ENCODE data around the gene PIGN.
"Not testable (repeated sequence)": the region's sequence is repeated elsewhere in the genome, so short reads cannot be mapped to it uniquely, and the experiment has no call there.

The PIGN gene

DNA sequence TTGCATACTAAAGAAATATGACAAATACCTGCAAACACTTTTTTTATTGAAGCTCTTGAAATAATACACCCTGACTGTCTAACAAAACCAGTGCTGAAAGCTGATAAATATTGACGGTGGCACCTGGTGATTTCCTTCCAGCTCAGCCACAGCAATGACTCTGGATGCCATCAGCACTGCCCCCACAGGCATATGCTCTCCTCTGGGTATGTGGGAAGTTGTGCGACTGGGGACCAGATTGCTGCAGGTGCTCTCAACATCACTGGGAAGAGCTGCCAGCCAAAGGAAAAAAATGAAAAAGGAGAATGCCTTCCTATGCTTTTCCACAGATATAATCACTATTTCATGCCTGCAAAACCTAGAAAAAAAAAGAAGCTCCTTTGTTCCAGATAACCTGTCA lies 141.5 kb downstream of the PIGN start:
- DNase-seq (ENCODE audit: low spot score): no peak
- H3K9me3 Mint-ChIP-seq: peaks cover 13% of the 10 kb centered on the region
- no peaks in the 10 kb centered on the region for H3K4me1 Mint-ChIP-seq (ENCODE audit: low read depth)
- H3K36me3 Mint-ChIP-seq (ENCODE audit: low read depth): peaks cover 6% of the 10 kb centered on the region
- H3K4me3 Mint-ChIP-seq: no peak overlapping the region
- H3K27me3 Mint-ChIP-seq (ENCODE audit: low read depth): no peaks in the 10 kb centered on the region
- H3K27ac Mint-ChIP-seq: no peak overlapping the region

DNA sequence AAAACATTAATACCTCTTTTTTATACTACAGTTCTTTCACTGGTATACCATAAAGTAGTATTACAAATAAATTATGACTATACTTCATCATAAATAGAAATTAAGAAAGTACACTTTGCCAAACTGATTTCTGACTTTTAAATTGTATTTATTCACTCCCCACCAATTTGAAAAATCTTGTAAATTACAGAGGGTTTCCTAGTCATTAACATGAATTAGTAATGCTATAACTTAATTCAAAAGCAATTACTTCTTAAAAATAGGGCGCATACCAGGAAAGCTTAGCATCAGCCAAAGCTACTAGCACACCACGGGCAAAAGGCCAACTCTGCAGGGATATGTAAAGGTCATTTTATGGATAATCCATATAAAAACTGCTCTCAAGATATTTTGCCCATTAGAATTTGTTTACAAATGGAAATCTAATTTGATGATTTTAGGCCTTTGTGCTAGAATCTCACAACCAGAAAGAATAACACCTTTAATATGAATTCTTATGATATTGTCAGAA lies 142.3 kb downstream of the PIGN start:
- Mint-ChIP-seq H3K27ac (no peak overlapping the region), H3K27me3 (ENCODE audit: low read depth) (no peaks in the 10 kb centered on the region), H3K4me3 (no peak overlapping the region), H3K9me3 (peaks cover 13% of the 10 kb centered on the region), H3K36me3 (ENCODE audit: low read depth) (peaks cover 6% of the 10 kb centered on the region), H3K4me1 (ENCODE audit: low read depth) (no peaks in the 10 kb centered on the region)
- no peak for DNase-seq (ENCODE audit: low spot score)

DNA sequence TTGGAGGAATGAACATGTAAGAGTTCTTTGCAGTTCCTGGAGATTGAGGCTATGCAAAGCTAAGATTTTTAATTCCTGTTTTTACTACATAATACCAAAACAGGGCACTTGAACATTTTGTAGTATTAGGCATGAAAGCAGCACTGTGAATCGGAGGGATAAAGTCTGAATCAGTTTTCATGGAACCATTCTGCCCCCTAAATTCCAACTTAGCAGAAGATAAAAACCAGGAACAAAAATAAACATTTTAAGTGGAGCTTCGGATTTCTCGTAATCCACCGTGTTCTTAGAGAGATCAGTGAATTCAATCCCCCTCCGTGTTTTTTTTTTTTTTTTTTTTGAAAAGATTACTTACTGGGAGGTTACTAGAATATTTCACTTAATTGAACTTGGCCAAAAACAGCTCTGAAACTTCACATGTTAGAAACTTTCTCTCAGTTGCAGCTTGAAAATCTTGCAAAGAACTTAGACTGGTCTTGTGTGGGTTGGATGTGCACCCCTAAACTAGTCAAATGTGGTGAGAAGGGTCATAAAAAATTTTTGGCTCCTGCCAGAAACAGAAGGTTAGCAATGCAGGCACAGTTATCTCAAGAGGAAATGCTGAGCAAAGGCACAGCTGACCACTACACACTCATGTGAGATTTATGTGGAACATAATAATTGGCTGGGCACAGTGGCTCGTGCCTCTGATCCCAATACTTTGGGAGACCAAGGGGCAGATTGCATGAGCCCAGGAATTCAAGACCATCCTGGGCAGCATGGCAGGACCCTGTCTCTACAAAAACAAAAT lies 148.7 kb downstream of the PIGN start:
- DNase-seq (ENCODE audit: low spot score): no peak
- no peak overlapping the region for H3K27ac Mint-ChIP-seq
- peaks cover 17% of the 10 kb centered on the region for H3K4me1 Mint-ChIP-seq (ENCODE audit: low read depth)
- H3K4me3 Mint-ChIP-seq: no peak overlapping the region
- no peaks in the 10 kb centered on the region for H3K36me3 Mint-ChIP-seq (ENCODE audit: low read depth)
- peaks cover 5% of the 10 kb centered on the region for H3K27me3 Mint-ChIP-seq (ENCODE audit: low read depth)
- H3K9me3 Mint-ChIP-seq: peaks cover 3% of the 10 kb centered on the region

DNA sequence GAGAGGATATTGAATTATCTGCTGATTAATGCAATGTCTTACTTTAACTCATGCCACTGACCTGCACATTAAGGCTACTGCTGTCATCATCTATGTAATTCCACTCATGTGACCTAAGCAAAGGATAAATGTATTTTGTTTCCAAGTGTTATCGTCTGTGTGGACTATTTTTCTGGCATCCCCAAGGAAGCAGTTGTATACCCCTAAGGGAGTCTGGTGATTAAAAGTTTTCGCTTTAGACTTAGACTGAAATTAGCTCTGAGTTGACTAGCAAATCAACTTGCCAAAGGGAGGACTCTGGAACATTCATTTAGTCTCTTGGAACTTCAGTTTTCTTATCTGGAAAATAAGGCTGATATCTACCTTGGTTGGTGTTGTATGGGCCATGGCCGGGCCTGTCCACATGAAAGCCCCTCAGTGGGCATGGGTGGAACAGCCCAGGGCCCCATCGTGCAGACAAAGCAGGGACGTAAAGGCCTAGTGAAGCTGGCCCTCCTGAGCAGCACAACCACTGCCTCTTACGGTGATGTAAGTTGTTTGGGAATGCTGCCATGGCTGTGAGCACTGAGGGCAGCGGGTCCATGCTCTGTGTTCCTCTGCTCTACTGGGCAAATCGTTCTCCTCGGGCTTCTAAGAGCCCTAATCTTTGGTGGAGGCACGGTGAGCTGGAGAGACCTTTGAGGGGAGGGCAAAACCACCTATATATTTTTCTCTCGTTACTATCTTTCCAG lies 149.7 kb downstream of the PIGN start:
- Mint-ChIP-seq H3K4me1 (ENCODE audit: low read depth) (peaks cover 24% of the 10 kb centered on the region), H3K27ac (no peak overlapping the region), H3K36me3 (ENCODE audit: low read depth) (no peaks in the 10 kb centered on the region), H3K4me3 (no peak overlapping the region), H3K27me3 (ENCODE audit: low read depth) (peaks cover 9% of the 10 kb centered on the region), H3K9me3 (peaks cover 3% of the 10 kb centered on the region)
- DNase-seq (ENCODE audit: low spot score): no peak

DNA sequence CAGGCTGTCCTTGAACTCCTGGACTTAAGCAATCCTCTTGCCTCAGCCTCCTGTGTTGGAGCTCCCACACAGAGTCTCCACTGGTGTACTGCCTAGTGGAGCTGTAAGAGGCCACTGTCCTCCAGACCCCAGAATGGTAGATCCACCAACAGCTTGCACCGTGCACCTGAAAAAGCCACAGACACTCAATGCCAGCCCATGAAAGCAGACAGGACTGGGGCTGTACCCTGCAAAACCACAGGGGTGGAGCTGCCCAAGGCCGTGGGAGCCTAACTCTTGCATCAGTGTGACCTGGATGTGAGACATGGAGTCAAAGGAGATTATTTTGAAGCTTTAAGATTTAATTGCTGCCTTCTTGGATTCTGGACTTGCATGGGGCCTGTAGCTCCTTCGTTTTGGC lies 152.6 kb downstream of the PIGN start:
- Mint-ChIP-seq H3K27me3 (ENCODE audit: low read depth) (peaks cover 24% of the 10 kb centered on the region), H3K4me1 (ENCODE audit: low read depth) (peaks cover 36% of the 10 kb centered on the region)
- H3K36me3 Mint-ChIP-seq (ENCODE audit: low read depth); H3K9me3 Mint-ChIP-seq; H3K27ac Mint-ChIP-seq; DNase-seq (ENCODE audit: low spot score); H3K4me3 Mint-ChIP-seq: not testable (repeated sequence)

DNA sequence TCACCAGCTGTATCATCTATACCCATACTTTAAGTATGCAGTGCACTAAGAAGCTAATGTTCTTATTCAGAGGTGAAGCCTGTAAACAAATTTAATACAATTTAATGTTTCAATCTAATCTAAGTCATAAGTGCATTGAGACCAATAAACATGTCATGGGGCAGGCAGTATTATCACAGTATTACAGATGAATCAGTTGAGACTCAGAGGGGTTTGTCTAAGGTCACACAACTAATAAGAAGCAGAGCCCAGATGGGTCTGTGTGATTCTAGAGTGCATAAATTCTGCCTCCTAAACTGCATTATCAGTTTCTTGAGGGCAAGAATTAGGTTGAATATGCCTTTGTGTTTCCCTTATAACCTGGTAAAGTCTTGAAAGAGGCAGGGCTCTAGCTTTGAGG lies 153.1 kb downstream of the PIGN start:
- no peak for DNase-seq (ENCODE audit: low spot score)
- Mint-ChIP-seq H3K4me3 (peak overlapping the region; percentile 41), H3K36me3 (ENCODE audit: low read depth) (no peaks in the 10 kb centered on the region), H3K9me3 (peaks cover 7% of the 10 kb centered on the region), H3K27me3 (ENCODE audit: low read depth) (peaks cover 27% of the 10 kb centered on the region), H3K27ac (no peak overlapping the region), H3K4me1 (ENCODE audit: low read depth) (peaks cover 36% of the 10 kb centered on the region)

DNA sequence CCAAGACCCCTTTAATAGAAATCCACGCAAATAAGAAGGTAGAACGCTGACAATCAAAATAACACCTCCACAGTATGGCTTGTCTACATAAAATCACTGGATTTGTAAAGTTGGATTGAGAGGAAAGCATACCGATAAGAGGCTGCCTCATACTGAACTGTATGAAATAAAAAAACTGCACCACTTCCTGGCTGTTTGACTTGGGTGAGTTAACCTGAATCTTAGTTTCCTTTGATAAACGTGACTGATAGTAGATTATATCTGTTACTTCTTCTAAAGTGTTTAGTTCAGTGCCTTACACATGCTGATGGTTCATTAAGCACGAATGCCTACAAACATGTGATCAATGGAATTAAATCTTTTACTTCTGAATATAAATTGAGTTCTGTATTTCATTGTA lies 153.6 kb downstream of the PIGN start:
- H3K9me3 Mint-ChIP-seq: peaks cover 7% of the 10 kb centered on the region
- peak overlapping the region; percentile 3 for H3K27ac Mint-ChIP-seq
- DNase-seq (ENCODE audit: low spot score): no peak
- peaks cover 29% of the 10 kb centered on the region for H3K27me3 Mint-ChIP-seq (ENCODE audit: low read depth)
- no peaks in the 10 kb centered on the region for H3K36me3 Mint-ChIP-seq (ENCODE audit: low read depth)
- H3K4me3 Mint-ChIP-seq: peak overlapping the region; percentile 8
- peaks cover 36% of the 10 kb centered on the region for H3K4me1 Mint-ChIP-seq (ENCODE audit: low read depth)

DNA sequence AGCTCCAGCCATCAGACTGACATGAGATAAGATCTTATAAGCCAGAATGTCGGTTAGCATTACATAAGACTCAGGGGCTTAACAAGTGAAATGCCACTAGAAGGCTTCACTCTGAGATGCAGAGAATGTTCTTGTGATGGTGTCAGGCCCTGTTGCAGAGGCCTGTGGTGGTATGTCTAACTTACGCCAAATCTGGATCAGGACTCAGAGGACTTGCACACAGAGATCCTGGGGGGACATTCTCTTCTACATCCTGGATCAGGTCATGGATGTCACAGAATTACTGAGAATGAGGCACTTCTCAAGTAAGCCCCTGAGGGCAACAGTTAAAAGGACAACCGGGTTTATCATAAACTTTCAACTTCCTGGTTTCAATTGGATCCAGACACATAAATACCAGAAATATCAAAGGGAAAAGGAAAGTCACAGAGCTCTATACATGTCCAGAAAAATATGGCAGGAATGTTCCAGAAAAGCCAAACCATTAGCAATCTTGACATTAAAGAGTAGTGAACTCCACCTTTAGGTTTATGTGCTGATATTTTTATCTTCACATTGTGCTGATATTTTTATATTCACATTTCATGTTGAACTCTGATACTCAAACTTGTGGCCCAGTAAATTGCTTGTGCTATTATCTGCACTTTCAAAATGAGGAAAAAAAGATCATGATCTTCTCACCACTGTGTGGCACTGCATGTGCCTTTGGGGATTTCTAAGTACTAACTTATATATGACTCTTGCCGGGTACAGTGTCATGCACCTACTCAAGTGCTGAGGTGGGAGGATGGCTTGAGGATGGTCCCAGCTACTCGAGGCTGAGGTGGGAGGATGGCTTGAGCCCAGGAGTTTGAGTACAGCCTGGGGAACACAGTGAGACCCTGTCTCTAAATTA lies 156.5 kb downstream of the PIGN start:
- Mint-ChIP-seq H3K27me3 (ENCODE audit: low read depth) (peaks cover 44% of the 10 kb centered on the region), H3K36me3 (ENCODE audit: low read depth) (no peaks in the 10 kb centered on the region), H3K9me3 (peaks cover 5% of the 10 kb centered on the region), H3K4me1 (ENCODE audit: low read depth) (peaks cover 35% of the 10 kb centered on the region), H3K27ac (no peak overlapping the region), H3K4me3 (no peak overlapping the region)
- DNase-seq (ENCODE audit: low spot score): no peak

DNA sequence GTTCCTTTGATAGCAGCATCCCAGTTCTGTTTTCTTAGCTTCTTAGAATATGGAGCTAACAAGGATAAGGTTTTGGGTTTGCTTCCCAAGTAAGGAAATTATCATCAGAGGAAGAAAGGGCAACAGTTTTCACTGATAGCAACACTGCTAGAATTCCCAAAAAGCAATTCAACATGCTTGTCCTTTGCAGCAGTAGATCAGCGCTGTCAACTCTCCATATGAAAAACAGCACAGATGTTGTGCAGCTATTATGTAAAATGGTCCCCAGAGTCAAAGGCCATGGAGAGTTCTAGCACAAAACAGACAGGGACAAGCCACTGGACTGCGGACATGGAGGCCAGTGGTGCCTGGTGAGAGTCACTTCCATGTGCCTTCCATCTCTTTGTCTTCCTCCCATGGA lies 158.1 kb downstream of the PIGN start:
- H3K36me3 Mint-ChIP-seq (ENCODE audit: low read depth): no peaks in the 10 kb centered on the region
- no peak overlapping the region for H3K27ac Mint-ChIP-seq
- H3K9me3 Mint-ChIP-seq: peaks cover 5% of the 10 kb centered on the region
- peaks cover 25% of the 10 kb centered on the region for H3K4me1 Mint-ChIP-seq (ENCODE audit: low read depth)
- no peak overlapping the region for H3K4me3 Mint-ChIP-seq
- no peak for DNase-seq (ENCODE audit: low spot score)
- H3K27me3 Mint-ChIP-seq (ENCODE audit: low read depth): peaks cover 46% of the 10 kb centered on the region

DNA sequence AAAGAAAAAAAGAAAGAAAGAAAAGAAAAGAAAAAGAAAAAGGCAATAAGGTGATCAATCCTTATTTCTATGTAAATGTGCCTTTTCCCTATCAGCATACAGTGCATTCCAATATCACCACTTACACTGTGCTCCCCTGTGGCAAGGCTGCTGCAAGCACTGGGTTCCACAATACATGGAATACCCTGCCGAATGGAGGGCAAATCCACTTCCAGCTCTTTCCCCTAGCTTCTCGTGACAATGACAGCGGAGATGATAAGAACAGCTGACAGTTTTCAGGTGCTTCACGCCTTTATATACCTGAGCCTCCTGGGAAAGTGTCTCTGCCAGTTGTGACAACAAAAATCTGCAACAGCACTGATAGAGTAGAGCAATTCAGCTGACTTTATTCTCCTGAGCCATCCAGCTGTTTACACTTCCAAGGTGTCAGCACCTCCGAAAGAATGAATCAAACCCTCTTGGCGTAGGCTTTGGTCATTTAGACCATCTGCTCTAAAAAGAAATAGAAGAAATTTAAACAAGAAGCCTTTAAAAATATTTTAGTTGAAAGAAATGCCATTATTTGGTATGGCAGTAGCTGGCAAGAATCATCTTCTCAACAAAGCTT lies 158.8 kb downstream of the PIGN start:
- DNase-seq (ENCODE audit: low spot score): no peak
- Mint-ChIP-seq H3K36me3 (ENCODE audit: low read depth) (no peaks in the 10 kb centered on the region), H3K27me3 (ENCODE audit: low read depth) (peaks cover 50% of the 10 kb centered on the region), H3K9me3 (peaks cover 5% of the 10 kb centered on the region), H3K27ac (no peak overlapping the region), H3K4me1 (ENCODE audit: low read depth) (peaks cover 18% of the 10 kb centered on the region), H3K4me3 (no peak overlapping the region)

DNA sequence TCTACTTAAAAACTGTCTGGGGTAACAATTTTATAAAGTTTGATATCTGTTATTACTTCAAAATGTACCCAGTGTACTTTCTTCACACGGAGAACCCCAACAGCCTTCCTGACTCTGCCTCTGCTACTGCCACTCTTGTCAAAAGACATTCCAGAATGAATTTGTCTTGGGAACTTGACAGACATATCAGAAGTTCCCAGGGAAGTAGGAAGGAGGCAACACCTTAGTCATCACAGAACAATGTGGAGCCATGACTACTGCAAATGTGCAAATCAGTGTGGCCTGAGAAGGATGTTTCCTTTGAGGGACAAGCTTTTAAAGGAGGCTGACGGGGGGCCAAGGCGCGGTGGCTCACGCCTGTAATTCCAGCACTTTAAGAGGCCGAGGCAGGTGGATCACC lies 160.3 kb downstream of the PIGN start:
- no peak overlapping the region for H3K4me3 Mint-ChIP-seq
- DNase-seq (ENCODE audit: low spot score): no peak
- H3K4me1 Mint-ChIP-seq (ENCODE audit: low read depth): peaks cover 10% of the 10 kb centered on the region
- H3K36me3 Mint-ChIP-seq (ENCODE audit: low read depth): no peaks in the 10 kb centered on the region
- H3K27ac Mint-ChIP-seq: no peak overlapping the region
- peaks cover 46% of the 10 kb centered on the region for H3K27me3 Mint-ChIP-seq (ENCODE audit: low read depth)
- H3K9me3 Mint-ChIP-seq: no peaks in the 10 kb centered on the region

DNA sequence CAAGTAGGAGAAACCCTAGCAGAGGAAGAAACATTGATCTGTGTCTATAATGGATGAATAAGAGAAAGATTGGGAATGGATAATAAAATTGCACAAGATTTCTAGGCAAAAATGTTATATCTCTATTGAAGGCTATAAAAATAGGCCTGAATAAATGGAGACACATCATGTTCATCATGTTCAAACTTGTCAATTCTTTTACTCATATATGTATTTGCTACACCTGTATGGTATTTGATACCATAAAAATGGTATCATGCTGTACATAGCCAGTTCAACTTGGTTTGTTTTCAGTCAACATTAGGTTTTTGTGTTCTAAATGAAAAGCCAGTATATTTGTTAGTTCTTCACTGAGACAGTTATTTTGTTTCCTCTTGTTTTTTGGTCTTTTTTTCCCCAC lies 161.9 kb downstream of the PIGN start:
- Mint-ChIP-seq H3K27ac (no peak overlapping the region), H3K36me3 (ENCODE audit: low read depth) (no peaks in the 10 kb centered on the region), H3K27me3 (ENCODE audit: low read depth) (peaks cover 42% of the 10 kb centered on the region), H3K9me3 (no peaks in the 10 kb centered on the region), H3K4me3 (no peak overlapping the region), H3K4me1 (ENCODE audit: low read depth) (no peaks in the 10 kb centered on the region)
- DNase-seq (ENCODE audit: low spot score): no peak

DNA sequence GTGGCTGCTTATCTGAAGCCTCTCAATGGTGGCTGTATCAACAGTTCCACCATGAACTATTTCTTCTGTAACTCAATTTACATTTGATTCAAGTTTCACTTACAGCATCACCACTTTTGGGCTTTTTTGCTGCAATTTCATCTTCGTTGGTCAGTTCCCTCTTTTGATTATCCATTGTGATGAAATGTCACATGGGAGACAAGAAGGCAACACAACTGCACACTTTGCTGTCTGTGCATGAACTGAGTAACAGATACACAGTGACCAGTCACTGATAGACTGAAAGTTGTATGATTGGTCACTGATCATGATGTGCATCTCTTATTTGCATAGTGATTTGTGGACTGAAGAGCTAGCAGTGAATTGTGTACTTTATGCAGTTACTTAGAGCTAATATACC lies 163.3 kb downstream of the PIGN start:
- Mint-ChIP-seq H3K36me3 (ENCODE audit: low read depth) (no peaks in the 10 kb centered on the region), H3K4me1 (ENCODE audit: low read depth) (no peaks in the 10 kb centered on the region), H3K9me3 (no peaks in the 10 kb centered on the region), H3K4me3 (no peak overlapping the region), H3K27me3 (ENCODE audit: low read depth) (peaks cover 38% of the 10 kb centered on the region), H3K27ac (no peak overlapping the region)
- no peak for DNase-seq (ENCODE audit: low spot score)
